Measurements from ENCODE around the gene ROPN1L. TPM values are rescaled to one million over a fixed set of nuclear protein-coding genes. Genes with fewer than 3 reads are reported as not detected.

ROPN1L gene
- total RNA-seq, 1 experiment from 2014 or later, result 0.40 TPM

GRCh38 chr5:10480237-10480985 lies 38.7 kb downstream of the ROPN1L start:
- Mint-ChIP-seq H3K4me1 (ENCODE audit: low read depth, unreplicated experiment) (peaks cover 11% of the 10 kb centered on the region), H3K27ac (ENCODE audit: unreplicated experiment) (no peak overlapping the region), H3K36me3 (ENCODE audit: insufficient read depth, unreplicated experiment) (no peaks in the 10 kb centered on the region), H3K9me3 (ENCODE audit: low read depth, unreplicated experiment) (no peaks in the 10 kb centered on the region), H3K4me3 (ENCODE audit: low read depth, unreplicated experiment) (no peak overlapping the region), H3K27me3 (ENCODE audit: unreplicated experiment) (peaks cover 6% of the 10 kb centered on the region)
- no TSS peak for BruUV-seq (replicated peaks)
- no peak for DNase-seq
- CTCF ChIA-PET, result no interaction called here
- TF ChIP-seq CTCF (IDR thresholded peaks at IDR 0.05; ENCODE audit: unreplicated experiment), result no peak
- intact Hi-C loops (cut with micrococcal nuclease; ENCODE audit: unreplicated experiment), result no loop called here

- H3K27ac Mint-ChIP-seq (ENCODE audit: unreplicated experiment), result no peak overlapping the region
- no peak for TF ChIP-seq CTCF (IDR thresholded peaks at IDR 0.05; ENCODE audit: unreplicated experiment)
- H3K4me1 Mint-ChIP-seq (ENCODE audit: low read depth, unreplicated experiment), result peaks cover 11% of the 10 kb centered on the region
- no TSS peak for BruUV-seq (replicated peaks)
- H3K4me3 Mint-ChIP-seq (ENCODE audit: low read depth, unreplicated experiment), result no peak overlapping the region
- intact Hi-C loops (cut with micrococcal nuclease; ENCODE audit: unreplicated experiment), result no loop called here
- no peaks in the 10 kb centered on the region for H3K27me3 Mint-ChIP-seq (ENCODE audit: unreplicated experiment)
- CTCF ChIA-PET, result no interaction called here
- no peaks in the 10 kb centered on the region for H3K36me3 Mint-ChIP-seq (ENCODE audit: insufficient read depth, unreplicated experiment)
- H3K9me3 Mint-ChIP-seq (ENCODE audit: low read depth, unreplicated experiment), result no peaks in the 10 kb centered on the region
- DNase-seq, result no peak
Measured at GRCh38 chr5:10481241-10481935, 39.7 kb downstream of the ROPN1L start.

- TF ChIP-seq CTCF (IDR thresholded peaks at IDR 0.05; ENCODE audit: unreplicated experiment), result no peak
- no TSS peak for BruUV-seq (replicated peaks)
- Mint-ChIP-seq H3K9me3 (ENCODE audit: low read depth, unreplicated experiment) (no peaks in the 10 kb centered on the region), H3K36me3 (ENCODE audit: insufficient read depth, unreplicated experiment) (no peaks in the 10 kb centered on the region), H3K27me3 (ENCODE audit: unreplicated experiment) (peaks cover 5% of the 10 kb centered on the region), H3K27ac (ENCODE audit: unreplicated experiment) (no peak overlapping the region), H3K4me1 (ENCODE audit: low read depth, unreplicated experiment) (peaks cover 11% of the 10 kb centered on the region), H3K4me3 (ENCODE audit: low read depth, unreplicated experiment) (no peak overlapping the region)
- intact Hi-C loops (cut with micrococcal nuclease; ENCODE audit: unreplicated experiment), result no loop called here
- no peak for DNase-seq
- CTCF ChIA-PET, result no interaction called here
Measured at GRCh38 chr5:10482791-10483530, 41.3 kb downstream of the ROPN1L start.

- Mint-ChIP-seq H3K9me3 (ENCODE audit: low read depth, unreplicated experiment) (no peaks in the 10 kb centered on the region), H3K27ac (ENCODE audit: unreplicated experiment) (no peak overlapping the region), H3K36me3 (ENCODE audit: insufficient read depth, unreplicated experiment) (no peaks in the 10 kb centered on the region), H3K4me3 (ENCODE audit: low read depth, unreplicated experiment) (no peak overlapping the region), H3K27me3 (ENCODE audit: unreplicated experiment) (peaks cover 23% of the 10 kb centered on the region), H3K4me1 (ENCODE audit: low read depth, unreplicated experiment) (no peaks in the 10 kb centered on the region)
- intact Hi-C loops (cut with micrococcal nuclease; ENCODE audit: unreplicated experiment), result no loop called here
- no TSS peak for BruUV-seq (replicated peaks)
- no peak for TF ChIP-seq CTCF (IDR thresholded peaks at IDR 0.05; ENCODE audit: unreplicated experiment)
- CTCF ChIA-PET, result no interaction called here
- DNase-seq, result no peak
Measured at GRCh38 chr5:10484774-10485141, 43.1 kb downstream of the ROPN1L start.
